Mammary microvascular endothelial cell (primary cell): ENCODE measurements around the gene METTL25. TPM values are rescaled to one million over a fixed set of nuclear protein-coding genes. Genes with fewer than 3 reads are reported as not detected.

ENCODE experiments used
- total RNA-seq: library from RNA; depleted of rRNA; stranded (reverse); fragments of >200 nt; gene quantifications from 2 replicates; pipeline ENCODE4 v1.2.3, GENCODE V29; 2015

METTL25 gene, protein sequence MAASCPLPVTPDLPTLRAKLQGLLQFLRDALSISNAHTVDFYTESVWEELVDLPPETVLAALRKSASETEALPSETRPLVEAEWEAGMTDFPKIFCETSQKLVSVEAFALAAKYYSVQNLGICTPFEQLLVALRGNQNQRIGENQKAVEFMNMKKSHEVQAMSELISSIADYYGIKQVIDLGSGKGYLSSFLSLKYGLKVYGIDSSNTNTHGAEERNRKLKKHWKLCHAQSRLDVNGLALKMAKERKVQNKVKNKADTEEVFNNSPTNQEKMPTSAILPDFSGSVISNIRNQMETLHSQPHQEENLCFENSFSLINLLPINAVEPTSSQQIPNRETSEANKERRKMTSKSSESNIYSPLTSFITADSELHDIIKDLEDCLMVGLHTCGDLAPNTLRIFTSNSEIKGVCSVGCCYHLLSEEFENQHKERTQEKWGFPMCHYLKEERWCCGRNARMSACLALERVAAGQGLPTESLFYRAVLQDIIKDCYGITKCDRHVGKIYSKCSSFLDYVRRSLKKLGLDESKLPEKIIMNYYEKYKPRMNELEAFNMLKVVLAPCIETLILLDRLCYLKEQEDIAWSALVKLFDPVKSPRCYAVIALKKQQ
- 4.5 and 6.9 TPM in 2 replicates for total RNA-seq

GRCh38 chr12:82358200-82359114, at the start of gene METTL25, which contains the start of gene CCDC59:
Gene METTL25 (plus strand): TSS chr12:82358529. CDS start chr12:82358566, 37 bp downstream.
Gene CCDC59 (minus strand): TSS chr12:82358387. CDS start chr12:82358376, 11 bp downstream.

Other genes starting within 250 kb of the METTL25 start
- 50.3 and 51.3 TPM in 2 replicates for gene CCDC59, start 142 bp upstream of the METTL25 start, total RNA-seq